Loucy (cell line): ENCODE data around the gene BRI3.

Source experiments
- EZH2phosphoT487 ChIP-seq: fragments of 200-600 bp; IDR thresholded peaks from 2 replicates; pipeline ENCODE4 v1.6.1; 2018; ENCODE audit warnings: antibody characterized with exemption, mild to moderate bottlenecking, moderate library complexity, borderline replicate concordance
- TF ChIP-seq, protein P1 (sequence below): fragments of 200-600 bp; sonication (generic); conservative IDR thresholded peaks from 2 replicates; pipeline ENCODE4 v1.5.1; 2014; ENCODE audit warnings: mild to moderate bottlenecking, antibody characterized with exemption, low read length

DNA sequence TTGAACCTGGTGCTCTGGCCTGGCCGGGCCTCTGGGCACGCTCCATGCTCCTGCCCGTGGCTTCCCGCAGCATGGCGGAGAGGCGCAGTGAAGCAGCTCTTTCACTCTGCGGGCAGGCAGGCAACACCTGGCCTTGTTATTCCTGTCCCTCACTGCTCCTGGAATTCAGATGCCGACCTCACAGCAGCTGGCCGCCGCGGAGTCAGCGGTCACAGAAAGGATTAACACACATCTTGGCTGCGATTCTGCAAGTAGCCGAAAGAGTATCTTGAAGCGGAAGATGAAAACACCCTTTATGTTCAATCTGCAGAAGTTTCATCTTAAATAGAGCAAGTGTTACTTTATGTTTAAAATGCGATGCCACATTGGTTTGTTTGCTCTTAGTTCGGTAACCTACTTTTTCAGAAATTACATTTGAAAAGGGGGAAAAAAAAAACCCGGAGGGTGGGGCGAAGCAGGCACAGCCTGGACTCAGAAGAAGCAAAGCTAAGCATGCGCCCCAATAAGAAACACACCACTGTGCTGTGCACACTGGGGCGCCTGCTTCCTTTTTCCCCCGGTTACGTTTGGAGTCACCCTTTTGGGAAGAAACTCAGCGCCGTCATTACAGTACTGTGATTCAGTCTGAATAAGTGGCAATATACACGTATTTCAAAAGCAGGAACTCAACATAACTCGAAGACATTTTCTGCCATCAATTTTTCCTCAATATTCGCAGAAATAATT lies 42.3 kb downstream of the BRI3 start:
- TF ChIP-seq, protein P1, sequence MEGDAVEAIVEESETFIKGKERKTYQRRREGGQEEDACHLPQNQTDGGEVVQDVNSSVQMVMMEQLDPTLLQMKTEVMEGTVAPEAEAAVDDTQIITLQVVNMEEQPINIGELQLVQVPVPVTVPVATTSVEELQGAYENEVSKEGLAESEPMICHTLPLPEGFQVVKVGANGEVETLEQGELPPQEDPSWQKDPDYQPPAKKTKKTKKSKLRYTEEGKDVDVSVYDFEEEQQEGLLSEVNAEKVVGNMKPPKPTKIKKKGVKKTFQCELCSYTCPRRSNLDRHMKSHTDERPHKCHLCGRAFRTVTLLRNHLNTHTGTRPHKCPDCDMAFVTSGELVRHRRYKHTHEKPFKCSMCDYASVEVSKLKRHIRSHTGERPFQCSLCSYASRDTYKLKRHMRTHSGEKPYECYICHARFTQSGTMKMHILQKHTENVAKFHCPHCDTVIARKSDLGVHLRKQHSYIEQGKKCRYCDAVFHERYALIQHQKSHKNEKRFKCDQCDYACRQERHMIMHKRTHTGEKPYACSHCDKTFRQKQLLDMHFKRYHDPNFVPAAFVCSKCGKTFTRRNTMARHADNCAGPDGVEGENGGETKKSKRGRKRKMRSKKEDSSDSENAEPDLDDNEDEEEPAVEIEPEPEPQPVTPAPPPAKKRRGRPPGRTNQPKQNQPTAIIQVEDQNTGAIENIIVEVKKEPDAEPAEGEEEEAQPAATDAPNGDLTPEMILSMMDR: no peak
- no peak for TF ChIP-seq EZH2phosphoT487
